Activated naive CD4-positive, alpha-beta T cell treated with anti-CD3 and anti-CD28 coated beads, Interleukin-2, amount 50 U/mL, for 24 hours (primary cell): ENCODE data around the gene SF3B2.

Experiments
- H3K27ac Mint-ChIP-seq: one replicate; pipeline ENCODE4 v1.8.0; 2021; ENCODE audit warnings: mild to moderate bottlenecking, mixed read lengths
- H3K27me3 Mint-ChIP-seq: one replicate; pipeline ENCODE4 v1.8.0; 2021; ENCODE audit warnings: mixed read lengths
- H3K36me3 Mint-ChIP-seq: one replicate; pipeline ENCODE4 v1.8.0; 2021; ENCODE audit warnings: mixed read lengths
- H3K4me1 Mint-ChIP-seq: one replicate; pipeline ENCODE4 v1.8.0; 2021; ENCODE audit warnings: mixed read lengths
- H3K4me3 Mint-ChIP-seq: one replicate; pipeline ENCODE4 v1.8.0; 2021; ENCODE audit warnings: mild to moderate bottlenecking, mixed read lengths
- H3K9me3 Mint-ChIP-seq: one replicate; pipeline ENCODE4 v1.8.0; 2021; ENCODE audit warnings: mixed read lengths

The SF3B2 gene

DNA sequence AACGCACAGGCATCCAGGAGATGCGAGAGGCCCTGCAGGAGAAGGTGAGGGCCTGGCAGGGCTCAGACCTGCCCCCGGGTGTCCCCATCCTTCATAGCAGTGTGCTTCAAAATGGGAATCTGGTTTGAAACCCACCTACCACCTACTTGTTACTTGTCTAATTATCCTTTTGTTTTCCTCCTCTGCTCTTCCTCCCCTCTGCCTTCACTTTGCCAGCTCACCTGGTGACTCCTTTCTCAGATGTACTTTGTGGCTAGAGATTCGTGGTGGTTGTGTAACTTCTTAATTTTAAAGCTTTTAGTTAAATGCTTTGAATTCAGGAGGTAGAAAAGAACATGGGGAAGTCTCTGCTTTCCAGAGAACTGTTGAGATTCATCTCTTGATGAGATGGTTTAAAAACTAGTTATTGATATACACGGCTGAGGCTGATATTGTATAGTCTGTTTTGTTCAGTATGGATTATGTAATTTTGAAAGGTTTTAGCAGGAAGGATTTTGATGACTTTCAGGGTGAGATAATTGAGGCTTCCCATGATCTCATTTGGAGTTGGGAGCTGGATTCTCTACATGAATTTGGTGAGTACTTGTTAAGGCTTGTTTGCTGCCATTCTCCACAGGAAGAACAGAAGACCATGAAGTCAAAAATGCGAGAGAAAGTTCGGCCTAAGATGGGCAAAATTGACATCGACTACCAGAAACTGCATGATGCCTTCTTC is 8.0 kb downstream of the SF3B2 start:
- no peaks in the 10 kb centered on the region for H3K9me3 Mint-ChIP-seq
- peak overlapping the region; percentile 60 for H3K27ac Mint-ChIP-seq
- peaks cover 37% of the 10 kb centered on the region for H3K36me3 Mint-ChIP-seq
- no peaks in the 10 kb centered on the region for H3K27me3 Mint-ChIP-seq
- no peak overlapping the region for H3K4me3 Mint-ChIP-seq
- H3K4me1 Mint-ChIP-seq = peaks cover 46% of the 10 kb centered on the region

GRCh38 chr11:66061268-66061667 is 9.1 kb downstream of the SF3B2 start:
- H3K4me3 Mint-ChIP-seq = peak overlapping the region; percentile 53
- H3K9me3 Mint-ChIP-seq = no peaks in the 10 kb centered on the region
- no peaks in the 10 kb centered on the region for H3K27me3 Mint-ChIP-seq
- H3K36me3 Mint-ChIP-seq = peaks cover 41% of the 10 kb centered on the region
- peak overlapping the region; percentile 95 for H3K27ac Mint-ChIP-seq
- H3K4me1 Mint-ChIP-seq = peaks cover 46% of the 10 kb centered on the region

GRCh38 chr11:66062408-66062807 is 10.2 kb downstream of the SF3B2 start:
- no peak overlapping the region for H3K4me3 Mint-ChIP-seq
- H3K9me3 Mint-ChIP-seq = no peaks in the 10 kb centered on the region
- H3K36me3 Mint-ChIP-seq = peaks cover 41% of the 10 kb centered on the region
- no peaks in the 10 kb centered on the region for H3K27me3 Mint-ChIP-seq
- peak overlapping the region; percentile 86 for H3K27ac Mint-ChIP-seq
- H3K4me1 Mint-ChIP-seq = peaks cover 55% of the 10 kb centered on the region

DNA sequence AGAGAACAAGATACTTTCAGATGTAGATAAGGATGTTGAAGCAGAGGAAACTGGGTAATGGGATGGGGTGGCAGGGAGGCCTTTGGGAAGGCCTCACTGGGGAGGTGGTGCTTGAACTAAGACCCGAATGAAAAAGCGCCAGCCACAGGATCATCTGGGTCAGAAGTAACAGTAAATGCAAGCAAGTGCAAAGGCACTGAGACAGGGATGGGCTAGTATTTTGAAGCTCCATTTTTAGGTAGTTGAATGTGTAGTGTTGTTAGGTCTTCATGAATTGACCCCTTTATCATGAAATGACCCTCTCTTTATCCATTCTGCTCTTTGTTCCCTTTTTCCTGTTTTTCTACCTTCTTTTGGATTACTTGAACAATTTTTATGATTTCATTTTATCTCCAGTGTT is 11.7 kb downstream of the SF3B2 start:
- Mint-ChIP-seq H3K9me3 (no peaks in the 10 kb centered on the region), H3K36me3 (peaks cover 45% of the 10 kb centered on the region), H3K27ac (peak overlapping the region; percentile 52), H3K4me3 (no peak overlapping the region), H3K27me3 (no peaks in the 10 kb centered on the region), H3K4me1 (peaks cover 64% of the 10 kb centered on the region)

DNA sequence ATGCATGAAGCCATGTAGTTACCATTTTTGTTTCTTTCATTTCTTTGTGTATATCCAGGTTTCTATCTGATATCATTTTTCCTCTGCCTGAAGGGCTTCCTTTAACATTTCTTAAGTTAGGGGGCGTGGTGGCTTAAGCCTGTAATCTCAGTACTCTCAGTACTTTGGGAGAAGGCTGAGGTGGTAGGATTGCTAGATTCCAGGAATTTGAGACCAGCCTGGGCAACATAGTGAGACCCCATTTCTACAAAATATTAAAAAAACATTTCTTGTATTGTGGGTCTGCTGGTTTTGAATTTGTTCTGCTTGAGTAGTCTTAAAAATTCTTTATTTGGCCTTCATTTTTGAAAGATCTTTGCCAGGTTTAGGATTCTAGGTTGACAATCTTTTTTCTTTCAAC is 12.4 kb downstream of the SF3B2 start:
- Mint-ChIP-seq H3K9me3 (no peaks in the 10 kb centered on the region), H3K27me3 (no peaks in the 10 kb centered on the region), H3K4me1 (peaks cover 70% of the 10 kb centered on the region), H3K4me3 (no peak overlapping the region), H3K36me3 (peaks cover 43% of the 10 kb centered on the region), H3K27ac (peak overlapping the region; percentile 26)

DNA sequence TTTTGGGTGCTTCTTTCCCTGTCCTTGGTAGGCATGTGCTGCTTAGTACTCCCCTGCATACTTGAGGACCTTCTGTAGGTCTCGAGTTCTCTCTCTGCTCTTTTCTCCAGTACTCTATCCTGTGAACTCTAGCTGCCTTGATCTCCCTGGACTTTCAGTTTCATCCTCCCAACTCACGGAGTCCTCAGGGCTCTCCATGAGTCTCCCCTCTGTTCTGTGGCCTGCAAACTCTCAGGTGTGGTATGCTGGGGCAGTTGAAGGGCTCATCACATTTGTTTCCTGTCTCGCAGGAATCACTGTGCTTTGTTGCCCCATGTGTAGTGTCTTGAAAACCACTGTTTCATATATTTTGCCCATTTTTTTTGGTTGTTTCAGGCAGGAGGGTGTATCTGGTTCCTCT is 14.6 kb downstream of the SF3B2 start:
- no peaks in the 10 kb centered on the region for H3K27me3 Mint-ChIP-seq
- peaks cover 61% of the 10 kb centered on the region for H3K4me1 Mint-ChIP-seq
- peak overlapping the region; percentile 74 for H3K27ac Mint-ChIP-seq
- H3K4me3 Mint-ChIP-seq = no peak overlapping the region
- H3K36me3 Mint-ChIP-seq = peaks cover 33% of the 10 kb centered on the region
- H3K9me3 Mint-ChIP-seq = no peaks in the 10 kb centered on the region

DNA sequence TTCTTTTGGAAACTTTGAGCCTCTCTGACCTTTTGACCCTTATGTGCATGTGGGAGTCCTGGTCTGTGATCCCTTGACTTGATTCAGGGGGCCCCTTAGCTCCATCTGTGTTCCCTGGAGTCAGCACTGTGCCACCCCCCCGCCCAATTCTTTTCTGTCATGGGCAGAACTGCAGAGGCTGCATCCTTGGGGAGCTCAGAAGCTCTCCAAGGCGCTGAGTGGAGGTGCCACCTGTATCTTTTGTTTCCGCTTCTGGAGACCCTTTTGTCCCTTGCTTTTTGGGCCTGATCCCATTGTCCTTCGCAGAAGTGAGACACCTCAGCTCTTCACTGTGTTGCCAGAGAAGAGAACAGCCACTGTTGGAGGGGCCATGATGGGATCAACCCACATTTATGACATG is 15.5 kb downstream of the SF3B2 start:
- Mint-ChIP-seq H3K4me1 (peaks cover 68% of the 10 kb centered on the region), H3K36me3 (peaks cover 31% of the 10 kb centered on the region), H3K27ac (peak overlapping the region; percentile 89), H3K4me3 (no peak overlapping the region), H3K27me3 (no peaks in the 10 kb centered on the region), H3K9me3 (no peaks in the 10 kb centered on the region)

DNA sequence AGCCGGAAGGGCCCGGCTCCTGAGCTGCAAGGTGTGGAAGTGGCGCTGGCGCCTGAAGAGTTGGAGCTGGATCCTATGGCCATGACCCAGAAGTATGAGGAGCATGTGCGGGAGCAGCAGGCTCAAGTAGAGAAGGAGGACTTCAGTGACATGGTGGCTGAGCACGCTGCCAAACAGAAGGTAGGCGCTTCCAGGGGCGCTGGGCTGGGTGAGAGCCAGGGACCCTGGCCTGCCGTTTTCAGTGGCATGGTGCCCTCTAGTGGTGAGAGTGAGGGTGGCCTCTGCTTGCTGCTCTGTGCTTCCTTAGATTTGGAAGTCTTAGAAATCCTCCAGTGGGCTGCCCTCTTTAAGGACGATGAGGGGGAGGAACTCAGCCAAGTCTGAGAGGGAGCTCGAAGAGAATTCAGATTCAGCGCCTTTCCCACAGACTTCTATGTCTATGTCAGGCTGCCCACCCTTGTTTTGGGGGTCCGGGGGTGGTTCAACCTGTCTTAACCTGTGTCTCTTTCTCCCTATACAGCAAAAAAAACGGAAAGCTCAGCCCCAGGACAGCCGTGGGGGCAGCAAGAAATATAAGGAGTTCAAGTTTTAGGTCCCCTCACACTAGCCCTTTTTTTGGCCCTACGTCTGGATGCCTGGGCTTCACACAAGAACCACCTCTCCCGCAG is 16.1 kb downstream of the SF3B2 start:
- H3K27ac Mint-ChIP-seq = peak overlapping the region; percentile 89
- H3K27me3 Mint-ChIP-seq = no peaks in the 10 kb centered on the region
- peaks cover 27% of the 10 kb centered on the region for H3K36me3 Mint-ChIP-seq
- peaks cover 68% of the 10 kb centered on the region for H3K4me1 Mint-ChIP-seq
- peak overlapping the region; percentile 52 for H3K4me3 Mint-ChIP-seq
- H3K9me3 Mint-ChIP-seq = no peaks in the 10 kb centered on the region

DNA sequence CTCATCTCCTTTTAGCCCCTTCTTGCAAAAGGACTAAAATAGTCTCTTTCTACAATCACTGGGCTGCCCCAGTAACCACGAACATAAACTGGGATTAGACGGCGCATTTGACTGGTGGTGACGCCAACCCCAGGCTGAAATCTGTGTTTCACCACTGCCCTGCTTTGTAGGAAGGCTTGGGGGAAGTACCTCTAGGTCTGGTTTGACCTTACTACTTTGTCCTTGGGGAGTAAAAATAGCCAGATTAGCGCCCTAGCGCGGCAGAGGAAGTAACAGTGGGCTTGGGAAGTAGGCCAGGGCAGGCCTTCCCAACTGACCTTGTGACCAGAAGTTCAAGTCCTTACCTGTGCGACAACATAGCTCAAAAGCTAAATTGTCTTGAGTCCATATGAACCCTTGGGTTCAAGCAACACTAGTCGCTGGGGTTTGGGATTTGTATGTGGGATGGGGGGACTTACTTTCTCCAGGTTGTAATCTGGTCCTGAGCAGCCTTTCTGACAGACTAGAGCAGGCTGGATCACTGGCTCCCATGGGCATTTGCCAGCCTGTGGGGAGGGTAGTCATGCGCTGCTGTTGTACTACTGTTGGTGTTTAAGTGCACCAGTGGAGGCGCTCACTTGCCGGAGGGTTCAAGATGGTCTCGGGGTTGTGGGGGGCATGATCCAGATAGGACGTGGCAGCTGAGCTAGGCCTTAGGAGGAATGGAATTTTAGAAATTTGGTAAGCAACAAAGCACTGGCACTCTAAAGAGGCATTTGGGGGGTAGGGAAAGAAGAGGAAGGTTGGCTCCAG is 17.0 kb downstream of the SF3B2 start:
- Mint-ChIP-seq H3K27ac (peak overlapping the region; percentile 89), H3K4me3 (peak overlapping the region; percentile 90), H3K36me3 (peaks cover 25% of the 10 kb centered on the region), H3K9me3 (no peaks in the 10 kb centered on the region), H3K4me1 (peaks cover 70% of the 10 kb centered on the region), H3K27me3 (no peaks in the 10 kb centered on the region)

GRCh38 chr11:66069715-66070603 is 17.8 kb downstream of the SF3B2 start, which contains the start of gene PACS1:
Gene PACS1 (plus strand): TSS chr11:66070272. CDS start chr11:66070487, 215 bp downstream.
- peak within 1 kb of the TSS; percentile 94 for H3K27ac Mint-ChIP-seq
- peak within 1 kb of the TSS; percentile 94 for H3K4me3 Mint-ChIP-seq
- H3K36me3 Mint-ChIP-seq = peaks cover 21% of the 10 kb centered on the region
- H3K9me3 Mint-ChIP-seq = no peaks in the 10 kb centered on the region
- H3K4me1 Mint-ChIP-seq = peaks cover 74% of the 10 kb centered on the region
- H3K27me3 Mint-ChIP-seq = no peaks in the 10 kb centered on the region

- H3K4me3 Mint-ChIP-seq = peak overlapping the region; percentile 94
- H3K4me1 Mint-ChIP-seq = peaks cover 79% of the 10 kb centered on the region
- H3K27ac Mint-ChIP-seq = peak overlapping the region; percentile 94
- no peaks in the 10 kb centered on the region for H3K27me3 Mint-ChIP-seq
- no peaks in the 10 kb centered on the region for H3K9me3 Mint-ChIP-seq
- H3K36me3 Mint-ChIP-seq = peaks cover 18% of the 10 kb centered on the region
Observed at GRCh38 chr11:66070604-66071380, 18.6 kb downstream of the SF3B2 start.

GRCh38 chr11:66071381-66071801 is 19.2 kb downstream of the SF3B2 start:
- Mint-ChIP-seq H3K36me3 (peaks cover 15% of the 10 kb centered on the region), H3K27ac (peak overlapping the region; percentile 94), H3K4me3 (peak overlapping the region; percentile 94), H3K9me3 (no peaks in the 10 kb centered on the region), H3K4me1 (peaks cover 80% of the 10 kb centered on the region), H3K27me3 (no peaks in the 10 kb centered on the region)

DNA sequence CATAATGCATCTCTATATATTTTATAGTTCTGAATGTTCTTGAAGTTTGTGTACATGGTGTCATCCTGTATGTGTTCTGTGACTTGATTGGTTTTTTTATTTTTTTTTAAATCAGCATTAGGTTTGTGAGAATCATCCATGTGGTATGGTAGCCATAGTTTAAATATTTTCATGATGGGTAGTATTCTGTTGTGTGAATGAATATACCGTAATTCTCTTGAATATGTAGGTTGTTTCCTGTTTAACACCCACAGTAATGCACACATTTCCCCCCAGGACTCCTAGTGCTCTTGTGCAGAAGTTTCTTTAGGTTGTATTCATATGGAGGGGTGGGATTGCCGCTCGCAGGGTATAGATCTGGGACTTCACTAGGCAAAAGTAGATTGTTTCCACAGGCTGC is 19.9 kb downstream of the SF3B2 start:
- H3K36me3 Mint-ChIP-seq = peaks cover 15% of the 10 kb centered on the region
- H3K27ac Mint-ChIP-seq = peak overlapping the region; percentile 96
- H3K4me3 Mint-ChIP-seq = peak overlapping the region; percentile 94
- no peaks in the 10 kb centered on the region for H3K27me3 Mint-ChIP-seq
- H3K9me3 Mint-ChIP-seq = no peaks in the 10 kb centered on the region
- H3K4me1 Mint-ChIP-seq = peaks cover 80% of the 10 kb centered on the region

- no peaks in the 10 kb centered on the region for H3K27me3 Mint-ChIP-seq
- peaks cover 79% of the 10 kb centered on the region for H3K4me1 Mint-ChIP-seq
- H3K4me3 Mint-ChIP-seq = peak overlapping the region; percentile 94
- H3K36me3 Mint-ChIP-seq = peaks cover 15% of the 10 kb centered on the region
- H3K9me3 Mint-ChIP-seq = no peaks in the 10 kb centered on the region
- H3K27ac Mint-ChIP-seq = peak overlapping the region; percentile 96
Observed at GRCh38 chr11:66072518-66072917, 20.4 kb downstream of the SF3B2 start.
